MG63 (cell line): ENCODE measurements around the gene SFXN5. TPM values are rescaled to one million over a fixed set of nuclear protein-coding genes. Genes with fewer than 3 reads are reported as not detected.

Experiments
- DNase-seq: peaks from one replicate; pipeline ENCODE4 v3.0.0-alpha.2; 2020
- H3K27me3 ChIP-seq: fragments of 250-450 bp; sonication (Bioruptor Pico); 2 replicates; pipeline ENCODE4 v1.5.1; 2020; ENCODE audit warnings: mild to moderate bottlenecking, moderate library complexity
- H3K36me3 ChIP-seq: fragments of 250-450 bp; sonication (Bioruptor Pico); 2 replicates; pipeline ENCODE4 v1.5.1; 2020; ENCODE audit warnings: mild to moderate bottlenecking, moderate library complexity
- H3K4me3 ChIP-seq: fragments of 250-450 bp; sonication (Bioruptor Pico); 2 replicates; pipeline ENCODE4 v1.5.1; 2020; ENCODE audit warnings: mild to moderate bottlenecking, moderate library complexity
- H3K9me3 ChIP-seq: fragments of 250-450 bp; sonication (Bioruptor Pico); 2 replicates; pipeline ENCODE4 v1.5.1; 2020; ENCODE audit warnings: mild to moderate bottlenecking, moderate library complexity
- total RNA-seq: library from RNA; depleted of rRNA; stranded (reverse); fragments of >200 nt; shearing (Covaris generic); gene quantifications from 2 replicates; pipeline ENCODE4 v1.2.3, GENCODE V29; 2014; ENCODE audit warnings: low replicate concordance

The SFXN5 gene
- total RNA-seq, 1 experiment from 2014 or later = 2.4 TPM

GRCh38 chr2:73020657-73021370 is 50.7 kb downstream of the SFXN5 start:
- no peaks in the 10 kb centered on the region for H3K27me3 ChIP-seq
- DNase-seq = peak; percentile 73
- no peak overlapping the region for H3K4me3 ChIP-seq
- H3K9me3 ChIP-seq = no peaks in the 10 kb centered on the region; the same call in 1 of the 2 replicates
- no peaks in the 10 kb centered on the region for H3K36me3 ChIP-seq

GRCh38 chr2:73020306-73020656 is 51.2 kb downstream of the SFXN5 start:
- H3K4me3 ChIP-seq = no peak overlapping the region
- no peak for DNase-seq
- no peaks in the 10 kb centered on the region for H3K36me3 ChIP-seq
- no peaks in the 10 kb centered on the region; the same call in 1 of the 2 replicates for H3K9me3 ChIP-seq
- H3K27me3 ChIP-seq = no peaks in the 10 kb centered on the region

GRCh38 chr2:73018188-73018825 is 53.2 kb downstream of the SFXN5 start:
- no peak for DNase-seq
- no peak overlapping the region for H3K4me3 ChIP-seq
- no peaks in the 10 kb centered on the region; the same call in 1 of the 2 replicates for H3K9me3 ChIP-seq
- H3K27me3 ChIP-seq = no peaks in the 10 kb centered on the region
- H3K36me3 ChIP-seq = no peaks in the 10 kb centered on the region

- no peaks in the 10 kb centered on the region for H3K27me3 ChIP-seq
- H3K9me3 ChIP-seq = no peaks in the 10 kb centered on the region; the same call in 1 of the 2 replicates
- H3K4me3 ChIP-seq = no peak overlapping the region
- DNase-seq = no peak
- no peaks in the 10 kb centered on the region for H3K36me3 ChIP-seq
Measured at GRCh38 chr2:73013936-73014335, 57.6 kb downstream of the SFXN5 start.

- Histone ChIP-seq H3K4me3 (no peak overlapping the region), H3K36me3 (no peaks in the 10 kb centered on the region), H3K27me3 (no peaks in the 10 kb centered on the region), H3K9me3 (no peaks in the 10 kb centered on the region)
- DNase-seq = no peak
Measured at GRCh38 chr2:73009177-73009839, 62.2 kb downstream of the SFXN5 start.

- H3K36me3 ChIP-seq = no peaks in the 10 kb centered on the region
- no peaks in the 10 kb centered on the region for H3K9me3 ChIP-seq
- H3K27me3 ChIP-seq = no peaks in the 10 kb centered on the region
- no peak overlapping the region for H3K4me3 ChIP-seq
- DNase-seq = no peak
Measured at GRCh38 chr2:73008766-73009135, 62.8 kb downstream of the SFXN5 start.

GRCh38 chr2:73007991-73008765 is 63.3 kb downstream of the SFXN5 start:
- DNase-seq = no peak
- Histone ChIP-seq H3K9me3 (no peaks in the 10 kb centered on the region), H3K4me3 (no peak overlapping the region), H3K27me3 (no peaks in the 10 kb centered on the region), H3K36me3 (no peaks in the 10 kb centered on the region)

GRCh38 chr2:73006969-73007710 is 64.4 kb downstream of the SFXN5 start:
- H3K4me3 ChIP-seq = no peak overlapping the region
- no peak for DNase-seq
- H3K36me3 ChIP-seq = no peaks in the 10 kb centered on the region
- H3K27me3 ChIP-seq = no peaks in the 10 kb centered on the region
- no peaks in the 10 kb centered on the region for H3K9me3 ChIP-seq

- H3K9me3 ChIP-seq = no peaks in the 10 kb centered on the region
- no peaks in the 10 kb centered on the region for H3K27me3 ChIP-seq
- no peak overlapping the region for H3K4me3 ChIP-seq
- no peak for DNase-seq
- no peaks in the 10 kb centered on the region for H3K36me3 ChIP-seq
Measured at GRCh38 chr2:73004889-73005596, 66.5 kb downstream of the SFXN5 start.

GRCh38 chr2:73004466-73004865 is 67.0 kb downstream of the SFXN5 start:
- H3K36me3 ChIP-seq = no peaks in the 10 kb centered on the region
- DNase-seq = no peak
- no peaks in the 10 kb centered on the region for H3K27me3 ChIP-seq
- no peaks in the 10 kb centered on the region for H3K9me3 ChIP-seq
- H3K4me3 ChIP-seq = no peak overlapping the region

- H3K4me3 ChIP-seq = no peak overlapping the region
- H3K9me3 ChIP-seq = no peaks in the 10 kb centered on the region
- DNase-seq = no peak
- H3K27me3 ChIP-seq = no peaks in the 10 kb centered on the region
- no peaks in the 10 kb centered on the region for H3K36me3 ChIP-seq
Measured at GRCh38 chr2:73003027-73003426, 68.5 kb downstream of the SFXN5 start.

- DNase-seq = no peak
- Histone ChIP-seq H3K27me3 (no peaks in the 10 kb centered on the region), H3K4me3 (no peak overlapping the region), H3K36me3 (no peaks in the 10 kb centered on the region), H3K9me3 (no peaks in the 10 kb centered on the region)
Measured at GRCh38 chr2:73000808-73001570, 70.5 kb downstream of the SFXN5 start.

- H3K4me3 ChIP-seq = no peak overlapping the region
Measured at GRCh38 chr2:72999729-73000725, 71.5 kb downstream of the SFXN5 start.

GRCh38 chr2:72998724-72999123 is 72.8 kb downstream of the SFXN5 start:
- no peak for DNase-seq
- H3K4me3 ChIP-seq = no peak overlapping the region
- H3K27me3 ChIP-seq = no peaks in the 10 kb centered on the region
- H3K36me3 ChIP-seq = no peaks in the 10 kb centered on the region
- H3K9me3 ChIP-seq = no peaks in the 10 kb centered on the region

More at GRCh38 chr2:72999729-73000725, 71.5 kb downstream of the SFXN5 start:
- Histone ChIP-seq H3K27me3 (no peaks in the 10 kb centered on the region), H3K36me3 (no peaks in the 10 kb centered on the region), H3K9me3 (no peaks in the 10 kb centered on the region)
- peak; percentile 81 for DNase-seq
